ENCODE data around the gene BBLN.

The BBLN gene

DNA sequence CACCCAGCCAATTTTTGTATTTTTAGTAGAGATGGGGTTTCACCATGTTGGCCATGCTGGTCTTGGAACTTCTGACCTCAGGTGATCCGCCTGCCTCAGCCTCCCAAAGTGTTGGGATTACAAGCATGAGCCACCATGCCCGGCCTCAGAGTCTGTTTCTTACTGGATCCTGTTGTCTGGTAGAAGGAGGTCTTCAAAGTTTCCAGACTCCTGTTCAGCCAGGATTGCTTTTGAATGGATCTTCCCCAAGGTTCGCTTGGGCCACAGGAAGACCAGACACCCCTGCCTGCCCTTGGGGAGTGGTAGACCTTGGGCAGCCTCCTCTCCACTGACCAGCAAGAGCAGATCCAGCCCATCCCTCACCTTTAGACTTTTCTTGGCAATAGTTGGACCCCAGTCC lies 18.5 kb upstream of the BBLN start:
- no peaks in the 10 kb centered on the region for H3K9me3 ChIP-seq (ENCODE audit: low read length)
- no peak overlapping the region for H3K27ac ChIP-seq (ENCODE audit: low read depth, low read length, poor library complexity, severe bottlenecking)
- H3K79me2 ChIP-seq (ENCODE audit: insufficient read depth, low read length) = no peaks in the 10 kb centered on the region
- no peak overlapping the region for H3K9ac ChIP-seq (ENCODE audit: low read length)
- no peak overlapping the region for H2AFZ ChIP-seq (ENCODE audit: low read length)
- no peaks in the 10 kb centered on the region for H3K9me2 ChIP-seq (ENCODE audit: low read depth, low read length)
- no peaks in the 10 kb centered on the region for H4K20me1 ChIP-seq (ENCODE audit: insufficient read depth, low read length)
- H3F3A ChIP-seq (ENCODE audit: insufficient read depth, low read length) = no peaks in the 10 kb centered on the region
- H3K4me3 ChIP-seq (ENCODE audit: low read depth, low read length, poor library complexity, severe bottlenecking) = no peak overlapping the region
- H3K36me3 ChIP-seq (ENCODE audit: insufficient read depth, low read length) = no peaks in the 10 kb centered on the region
- no peak overlapping the region for H3K4me2 ChIP-seq (ENCODE audit: low read length)
- TF ChIP-seq EZH2 (IDR thresholded peaks at IDR 0.05; ENCODE audit: borderline replicate concordance, low read length) = no peak
- TF ChIP-seq, protein P1, sequence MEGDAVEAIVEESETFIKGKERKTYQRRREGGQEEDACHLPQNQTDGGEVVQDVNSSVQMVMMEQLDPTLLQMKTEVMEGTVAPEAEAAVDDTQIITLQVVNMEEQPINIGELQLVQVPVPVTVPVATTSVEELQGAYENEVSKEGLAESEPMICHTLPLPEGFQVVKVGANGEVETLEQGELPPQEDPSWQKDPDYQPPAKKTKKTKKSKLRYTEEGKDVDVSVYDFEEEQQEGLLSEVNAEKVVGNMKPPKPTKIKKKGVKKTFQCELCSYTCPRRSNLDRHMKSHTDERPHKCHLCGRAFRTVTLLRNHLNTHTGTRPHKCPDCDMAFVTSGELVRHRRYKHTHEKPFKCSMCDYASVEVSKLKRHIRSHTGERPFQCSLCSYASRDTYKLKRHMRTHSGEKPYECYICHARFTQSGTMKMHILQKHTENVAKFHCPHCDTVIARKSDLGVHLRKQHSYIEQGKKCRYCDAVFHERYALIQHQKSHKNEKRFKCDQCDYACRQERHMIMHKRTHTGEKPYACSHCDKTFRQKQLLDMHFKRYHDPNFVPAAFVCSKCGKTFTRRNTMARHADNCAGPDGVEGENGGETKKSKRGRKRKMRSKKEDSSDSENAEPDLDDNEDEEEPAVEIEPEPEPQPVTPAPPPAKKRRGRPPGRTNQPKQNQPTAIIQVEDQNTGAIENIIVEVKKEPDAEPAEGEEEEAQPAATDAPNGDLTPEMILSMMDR (IDR thresholded peaks at IDR 0.05; ENCODE audit: low read length) = no peak
- no peaks in the 10 kb centered on the region; the same call in 1 of the 2 replicates for H3K27me3 ChIP-seq (ENCODE audit: insufficient read depth, low read length)
- H3K4me1 ChIP-seq (ENCODE audit: insufficient read depth, low read length, severe bottlenecking) = no peaks in the 10 kb centered on the region

DNA sequence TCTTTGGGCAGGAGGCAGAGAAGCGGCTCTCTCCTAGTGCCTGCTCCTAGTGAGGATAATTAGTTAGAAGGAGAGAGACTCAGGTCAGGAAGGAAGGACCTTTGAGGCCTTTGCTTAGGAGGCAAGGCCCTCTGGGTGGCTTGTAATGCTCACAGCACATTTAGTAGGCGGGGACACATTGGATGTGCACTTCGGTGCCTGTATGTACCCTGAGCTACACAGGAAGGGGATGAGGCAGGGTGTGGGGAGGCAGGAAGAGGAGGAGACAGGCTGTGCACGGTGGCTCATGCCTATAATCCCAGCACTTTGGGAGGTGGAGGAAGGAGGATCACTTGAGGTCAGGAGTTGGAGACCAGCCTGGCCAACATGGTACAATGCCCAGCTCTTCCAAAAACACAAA lies 18.0 kb upstream of the BBLN start:
- Histone ChIP-seq H3K4me1 (ENCODE audit: insufficient read depth, low read length, severe bottlenecking) (no peaks in the 10 kb centered on the region), H3K36me3 (ENCODE audit: insufficient read depth, low read length) (no peaks in the 10 kb centered on the region), H4K20me1 (ENCODE audit: insufficient read depth, low read length) (no peaks in the 10 kb centered on the region), H3K9me2 (ENCODE audit: low read depth, low read length) (no peaks in the 10 kb centered on the region), H3K27ac (ENCODE audit: low read depth, low read length, poor library complexity, severe bottlenecking) (no peak overlapping the region), H3K27me3 (ENCODE audit: insufficient read depth, low read length) (no peaks in the 10 kb centered on the region; the same call in 1 of the 2 replicates), H3K9ac (ENCODE audit: low read length) (no peak overlapping the region), H3K4me3 (ENCODE audit: low read depth, low read length, poor library complexity, severe bottlenecking) (no peak overlapping the region), H3F3A (ENCODE audit: insufficient read depth, low read length) (no peaks in the 10 kb centered on the region), H3K9me3 (ENCODE audit: low read length) (no peaks in the 10 kb centered on the region), H2AFZ (ENCODE audit: low read length) (no peak overlapping the region), H3K4me2 (ENCODE audit: low read length) (no peak overlapping the region), H3K79me2 (ENCODE audit: insufficient read depth, low read length) (no peaks in the 10 kb centered on the region)
- TF ChIP-seq EZH2 (IDR thresholded peaks at IDR 0.05; ENCODE audit: borderline replicate concordance, low read length) = no peak
- TF ChIP-seq, protein P1 (IDR thresholded peaks at IDR 0.05; ENCODE audit: low read length) = no peak

DNA sequence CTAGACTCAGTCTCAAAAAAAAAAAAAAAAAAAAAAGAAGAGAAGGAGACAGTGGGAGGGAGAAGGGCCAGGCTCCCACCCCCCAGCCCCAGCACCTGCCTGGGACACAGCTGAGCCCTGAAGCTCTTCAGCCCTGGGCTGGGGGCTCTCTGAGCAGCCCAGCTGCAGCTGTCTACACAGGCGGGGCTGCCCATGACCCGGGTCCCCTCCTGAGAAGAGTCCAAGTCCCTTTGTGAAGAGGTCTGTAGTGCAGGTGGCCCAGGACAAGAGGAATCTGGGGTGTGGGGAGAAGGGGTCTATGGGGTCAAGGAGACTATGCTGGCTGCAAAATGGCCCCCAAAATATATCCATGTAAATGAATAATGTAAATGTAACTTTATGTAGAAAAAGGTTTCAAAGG lies 17.5 kb upstream of the BBLN start:
- H3K4me2 ChIP-seq (ENCODE audit: low read length) = no peak overlapping the region
- no peaks in the 10 kb centered on the region for H3K36me3 ChIP-seq (ENCODE audit: insufficient read depth, low read length)
- no peak overlapping the region for H3K4me3 ChIP-seq (ENCODE audit: low read depth, low read length, poor library complexity, severe bottlenecking)
- no peaks in the 10 kb centered on the region for H3K4me1 ChIP-seq (ENCODE audit: insufficient read depth, low read length, severe bottlenecking)
- H3K9ac ChIP-seq (ENCODE audit: low read length) = no peak overlapping the region
- TF ChIP-seq, protein P1 (IDR thresholded peaks at IDR 0.05; ENCODE audit: low read length) = no peak
- no peak for TF ChIP-seq EZH2 (IDR thresholded peaks at IDR 0.05; ENCODE audit: borderline replicate concordance, low read length)
- H3K9me3 ChIP-seq (ENCODE audit: low read length) = no peaks in the 10 kb centered on the region
- H3K79me2 ChIP-seq (ENCODE audit: insufficient read depth, low read length) = no peaks in the 10 kb centered on the region
- H3K27me3 ChIP-seq (ENCODE audit: insufficient read depth, low read length) = no peaks in the 10 kb centered on the region; the same call in 1 of the 2 replicates
- no peak overlapping the region for H2AFZ ChIP-seq (ENCODE audit: low read length)
- no peaks in the 10 kb centered on the region for H4K20me1 ChIP-seq (ENCODE audit: insufficient read depth, low read length)
- H3K27ac ChIP-seq (ENCODE audit: low read depth, low read length, poor library complexity, severe bottlenecking) = no peak overlapping the region
- no peaks in the 10 kb centered on the region for H3K9me2 ChIP-seq (ENCODE audit: low read depth, low read length)
- no peaks in the 10 kb centered on the region for H3F3A ChIP-seq (ENCODE audit: insufficient read depth, low read length)

Measured in OCI-LY1 (cell line).